ENCODE measurements around the gene CDC26. TPM values are rescaled to one million over a fixed set of nuclear protein-coding genes. Genes with fewer than 3 reads are reported as not detected.
A peak's percentile ranks its signal among the peaks of the same experiment; 100 is the strongest.

Gene CDC26
- total and polyA plus RNA-seq, 10 of the 15 experiments (the other 5 are each of a cell fraction or from before 2014, with no cell fraction given) = 28.2 to 156 (median 61.5) TPM

- intact Hi-C loops (cut with micrococcal nuclease; ENCODE audit: unreplicated experiment) = loop anchor here (1.0 to 10.0 kb wide), 3 partner anchors 55 to 185 kb away; partner anchors contain the start of genes ALAD, CDC26 and PRPF4
- in situ Hi-C loops (cut with MboI) = no loop called here
- Histone ChIP-seq H3K27ac (ENCODE audit: control insufficient read depth, insufficient read depth) (peak overlapping the region; percentile 95), H3K79me2 (ENCODE audit: control insufficient read depth, insufficient read depth, low read length) (peaks cover 78% of the 10 kb centered on the region), H3K9me3 (replicated peaks; ENCODE audit: control insufficient read depth, insufficient read depth, low read length) (no peaks in the 10 kb centered on the region), H3K4me1 (ENCODE audit: control insufficient read depth, insufficient read depth, low read length) (peaks cover 4% of the 10 kb centered on the region; the same call in 1 of the 2 replicates), H4K20me1 (ENCODE audit: control insufficient read depth, insufficient read depth) (no peaks in the 10 kb centered on the region), H3K4me2 (ENCODE audit: control insufficient read depth, insufficient read depth) (peak overlapping the region; percentile 98), H3K27me3 (replicated peaks in 1 of 2; ENCODE audit: control insufficient read depth in 2 of 2, insufficient read depth in 2 of 2, low read length in 1 of 2) (no peaks in the 10 kb centered on the region), H3K4me3 (peak overlapping the region; percentile 86), H2AFZ (ENCODE audit: control insufficient read depth, low read depth, low read length) (no peak overlapping the region), H3K9ac (ENCODE audit: control insufficient read depth, insufficient read depth, low read length) (peak overlapping the region; percentile 70), H3K36me3 (ENCODE audit: control insufficient read depth in 2 of 2, insufficient read depth in 2 of 2, low read length in 1 of 2) (0 out of 4 replicates have a peak, but pooled peaks cover 0 to 5% of the 10 kb centered on the region in 2 experiments)
- ChIA-PET CTCF (interaction anchor here (1.1 to 4.8 kb wide), 8 partner anchors 33 to 361 kb away, joined by 3 to 52 read pairs (median 4); partner anchors contain the start of genes C9orf43, CDC26, POLE3 and PRPF4), POLR2A (interaction anchor here (0.7 to 4.5 kb wide), 6 partner anchors 12 to 734 kb away, joined by 3 to 32 read pairs (median 6); partner anchors contain the start of genes C9orf43, CDC26, KIAA1958 and POLE3), RAD21 (ENCODE audit: unreplicated experiment) (interaction anchor here (0.7 to 5.1 kb wide), 10 partner anchors 12 to 438 kb away, joined by 3 to 32 read pairs (median 4); partner anchors contain the start of genes C9orf43, CDC26, POLE3 and PRPF4), SMC1A (ENCODE audit: uncharacterized antibody, unreplicated experiment) (interaction anchor here (0.6 to 5.0 kb wide), 19 partner anchors 8 to 395 kb away, joined by 3 to 68 read pairs (median 5); partner anchors contain the start of genes C9orf43, CDC26, POLE3 and PRPF4)
- BruUV-seq (replicated peaks) = no TSS peak
- ATAC-seq (peak; percentile 78), DNase-seq (ENCODE audit: low read depth, low spot score) (peak; percentile 77), FAIRE-seq (peak; percentile 68)
- WGBS (ENCODE audit: insufficient coverage, insufficient replicate concordance, low lambda C conversion rate, missing lambda C conversion rate) = 0% methylated on average over 1 of the region's 1 CpG
- TF ChIP-seq RUNX3 (IDR thresholded peaks at IDR 0.05; ENCODE audit: low read length) (peak; percentile 99), PAX8 (IDR thresholded peaks at IDR 0.05) (no peak), STAT3 (IDR thresholded peaks at IDR 0.05; ENCODE audit: low read depth, low read length) (no peak), CTCF (IDR thresholded peaks at IDR 0.05 in 2 of 3, conservative IDR thresholded peaks at IDR 0.05 in 1 of 3; ENCODE audit: control insufficient read depth in 2 of 3, extremely low read depth in 1 of 3, insufficient read depth in 1 of 3, low read depth in 3 of 3, low read length in 3 of 3) (no peak), SREBF2 (IDR thresholded peaks at IDR 0.05; ENCODE audit: low read length) (no peak), SMARCA5 (IDR thresholded peaks at IDR 0.05) (no peak), SUPT20H (IDR thresholded peaks at IDR 0.05; ENCODE audit: borderline replicate concordance, control insufficient read depth, low read depth, low read length) (no peak), ZNF274 (IDR thresholded peaks at IDR 0.05; ENCODE audit: insufficient read depth, insufficient read length) (no peak), RB1 (IDR thresholded peaks at IDR 0.05; ENCODE audit: borderline replicate concordance) (no peak), BRCA1 (IDR thresholded peaks at IDR 0.05; ENCODE audit: low read depth, low read length) (no peak), SUZ12 (IDR thresholded peaks at IDR 0.05; ENCODE audit: unreplicated experiment) (no peak), CHD1 (IDR thresholded peaks at IDR 0.05; ENCODE audit: low read depth, low read length) (no peak), KLF5 (IDR thresholded peaks at IDR 0.05; ENCODE audit: partially characterized antibody) (no peak), CBFB (IDR thresholded peaks at IDR 0.05; ENCODE audit: low read depth) (peak; percentile 86), NBN (IDR thresholded peaks at IDR 0.05) (peak; percentile 28; the same call in 1 of the 2 replicates), FOXK2 (IDR thresholded peaks at IDR 0.05) (no peak), CEBPZ (IDR thresholded peaks at IDR 0.05; ENCODE audit: low read depth, low read length) (no peak), NR2F1 (conservative IDR thresholded peaks at IDR 0.05) (peak; percentile 46; the same call in 1 of the 2 replicates), USF2 (IDR thresholded peaks at IDR 0.05; ENCODE audit: borderline replicate concordance, low read depth, low read length) (peak; percentile 15; the same call in 1 of the 2 replicates), TARDBP (IDR thresholded peaks at IDR 0.05; ENCODE audit: borderline replicate concordance) (no peak), IRF4 (IDR thresholded peaks at IDR 0.05; ENCODE audit: low read depth, low read length) (peak; percentile 63; the same call in 1 of the 2 replicates)
These were observed 55.4 kb downstream of the CDC26 start for GRCh38 chr9:113219969-113220368.

All from GM12878 (cell line).